Measurements from ENCODE around the gene SYT7.

The SYT7 gene

GRCh38 chr11:61589961-61590360 lies 9.1 kb upstream of the SYT7 start:
- no peak overlapping the region for H3K4me2 ChIP-seq (ENCODE audit: low read length)
- no peaks in the 10 kb centered on the region for H3K9me3 ChIP-seq (ENCODE audit: insufficient read depth, low read depth, low read length)
- H3K23ac ChIP-seq (ENCODE audit: low read length), result no peak overlapping the region

DNA sequence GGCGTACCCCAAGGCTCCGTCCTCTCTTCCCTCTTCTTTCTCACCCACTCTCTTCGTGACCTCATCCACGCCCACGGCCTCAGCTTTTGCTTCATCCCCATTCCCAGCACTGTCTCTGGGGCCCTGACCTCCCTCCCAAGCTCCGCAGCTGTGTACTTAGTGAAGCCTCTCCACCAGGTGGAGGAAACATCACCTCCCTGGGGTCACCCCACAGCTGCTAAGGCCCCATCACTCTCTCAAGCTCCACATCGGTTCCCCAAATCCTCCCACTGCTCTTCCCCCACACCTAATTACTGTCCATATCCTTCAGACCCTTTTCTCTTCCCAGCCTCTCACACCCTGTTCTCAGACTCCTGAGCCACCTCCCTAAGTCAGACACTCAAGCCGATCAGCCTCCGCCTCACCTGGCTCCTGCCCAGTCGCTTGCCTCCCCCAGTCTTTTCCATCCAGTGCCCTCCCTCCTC lies 7.9 kb upstream of the SYT7 start:
- no peak overlapping the region for H3K4ac ChIP-seq (ENCODE audit: low read depth, low read length)
- H4K8ac ChIP-seq (ENCODE audit: low read depth, low read length), result peak overlapping the region; percentile 40
- H2BK120ac ChIP-seq (ENCODE audit: insufficient read depth, low read length, poor library complexity), result peak overlapping the region; percentile 18
- H2AK5ac ChIP-seq (ENCODE audit: low read length), result peak overlapping the region; percentile 67
- no peak overlapping the region for H3K9ac ChIP-seq (ENCODE audit: low read length)
- peaks cover 28 to 35% of the 10 kb centered on the region in 2 experiments for H3K4me1 ChIP-seq (ENCODE audit: control insufficient read depth in 1 of 2, insufficient read depth in 2 of 2, low read length in 2 of 2)
- H3K27ac ChIP-seq (ENCODE audit: low read depth, low read length), result no peak overlapping the region
- H3K14ac ChIP-seq (ENCODE audit: low read length), result peak overlapping the region; percentile 12
- DNase-seq, result no peak
- no peaks in the 10 kb centered on the region for H3K9me3 ChIP-seq (ENCODE audit: insufficient read depth, low read depth, low read length)
- peak overlapping the region; percentile 16 for H4K91ac ChIP-seq (ENCODE audit: low read depth, low read length)
- WGBS (ENCODE audit: extremely low coverage, insufficient coverage, insufficient read length), result no CpG with 5 or more reads among the region's 10 CpGs
- H3K23ac ChIP-seq (ENCODE audit: low read length), result no peak overlapping the region
- H3K79me2 ChIP-seq (ENCODE audit: control insufficient read depth, insufficient read depth, low read length, poor library complexity), result peaks cover 5% of the 10 kb centered on the region
- H2BK12ac ChIP-seq (ENCODE audit: low read length), result peak overlapping the region; percentile 3
- no peaks in the 10 kb centered on the region for H3K36me3 ChIP-seq (ENCODE audit: control insufficient read depth in 1 of 2, insufficient read depth in 2 of 2, low read length in 2 of 2)
- H4K12ac ChIP-seq (ENCODE audit: low read depth, low read length), result no peak overlapping the region
- H3K79me1 ChIP-seq (ENCODE audit: low read length), result peaks cover 30% of the 10 kb centered on the region
- H3K27me3 ChIP-seq (ENCODE audit: insufficient read depth, low read length), result no peaks in the 10 kb centered on the region
- H2AFZ ChIP-seq (ENCODE audit: insufficient read depth, low read length, poor library complexity), result peak overlapping the region; percentile 48
- H3K4me3 ChIP-seq (ENCODE audit: low read depth, low read length), result no peak overlapping the region
- peak overlapping the region; percentile 67 for H3K4me2 ChIP-seq (ENCODE audit: low read length)
- H3K18ac ChIP-seq (ENCODE audit: low read length), result peak overlapping the region; percentile 56
- H2BK5ac ChIP-seq (ENCODE audit: low read depth, low read length, poor library complexity), result peak overlapping the region; percentile 35

More at GRCh38 chr11:61589961-61590360, 9.1 kb upstream of the SYT7 start:
- Histone ChIP-seq H3K27me3 (ENCODE audit: insufficient read depth, low read length) (no peaks in the 10 kb centered on the region), H3K4me1 (ENCODE audit: control insufficient read depth in 1 of 2, insufficient read depth in 2 of 2, low read length in 2 of 2) (peaks cover 30 to 42% of the 10 kb centered on the region in 2 experiments), H2AK5ac (ENCODE audit: low read length) (no peak overlapping the region), H3K79me2 (ENCODE audit: control insufficient read depth, insufficient read depth, low read length, poor library complexity) (peaks cover 5% of the 10 kb centered on the region), H3K36me3 (ENCODE audit: control insufficient read depth in 1 of 2, insufficient read depth in 2 of 2, low read length in 2 of 2) (no peaks in the 10 kb centered on the region), H2BK5ac (ENCODE audit: low read depth, low read length, poor library complexity) (no peak overlapping the region), H3K79me1 (ENCODE audit: low read length) (peaks cover 35% of the 10 kb centered on the region), H2BK12ac (ENCODE audit: low read length) (no peak overlapping the region), H2AFZ (ENCODE audit: insufficient read depth, low read length, poor library complexity) (no peak overlapping the region), H4K8ac (ENCODE audit: low read depth, low read length) (no peak overlapping the region), H3K18ac (ENCODE audit: low read length) (no peak overlapping the region), H3K14ac (ENCODE audit: low read length) (no peak overlapping the region), H3K4ac (ENCODE audit: low read depth, low read length) (no peak overlapping the region), H3K4me3 (ENCODE audit: low read depth, low read length) (no peak overlapping the region), H3K9ac (ENCODE audit: low read length) (no peak overlapping the region), H4K12ac (ENCODE audit: low read depth, low read length) (no peak overlapping the region), H2BK120ac (ENCODE audit: insufficient read depth, low read length, poor library complexity) (no peak overlapping the region), H4K91ac (ENCODE audit: low read depth, low read length) (no peak overlapping the region), H3K27ac (ENCODE audit: low read depth, low read length) (no peak overlapping the region)
- WGBS (ENCODE audit: extremely low coverage, insufficient coverage, insufficient read length), result no CpG with 5 or more reads among the region's 5 CpGs
- DNase-seq, result no peak

DNA sequence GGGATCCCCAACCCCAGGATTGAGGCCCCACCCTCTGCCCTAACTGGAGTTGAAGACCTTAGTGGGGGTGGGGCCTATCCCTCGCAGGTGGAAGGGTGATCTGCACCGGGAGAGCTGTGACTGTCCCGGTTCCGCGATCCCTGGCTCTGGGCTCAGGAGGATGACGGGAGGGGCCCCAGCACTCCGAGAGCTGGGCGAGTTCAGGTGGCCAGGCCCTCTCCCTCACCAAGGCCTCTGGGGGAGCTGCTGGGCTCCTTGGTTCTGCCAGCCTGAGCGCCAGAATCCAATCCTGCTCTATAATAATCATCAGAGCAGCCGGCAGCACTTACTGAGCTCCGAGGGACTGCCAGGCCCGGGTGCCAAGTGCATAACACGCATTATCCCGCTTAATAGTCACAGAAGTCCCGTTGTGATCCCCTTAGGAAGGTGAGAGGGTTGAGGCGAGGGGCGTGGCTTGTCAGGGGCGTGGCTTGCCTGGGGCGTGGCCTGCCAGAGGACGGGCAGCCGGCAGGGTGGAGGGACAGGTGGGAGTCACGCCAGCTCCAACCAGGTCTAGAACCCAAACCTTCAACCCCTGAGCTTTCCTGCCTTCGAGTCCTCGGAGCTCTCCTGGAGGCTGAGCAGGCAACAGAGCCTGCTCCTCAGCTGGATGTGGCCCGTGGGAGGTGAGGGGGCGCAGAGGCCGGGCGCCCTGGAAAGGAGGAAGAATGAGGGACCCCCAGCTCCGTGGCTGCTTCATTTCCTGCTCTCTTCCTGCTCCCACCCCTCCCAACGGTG lies 7.3 kb upstream of the SYT7 start:
- no peak overlapping the region for H3K9ac ChIP-seq (ENCODE audit: low read length)
- no CpG with 5 or more reads among the region's 30 CpGs for WGBS (ENCODE audit: extremely low coverage, insufficient coverage, insufficient read length)

DNA sequence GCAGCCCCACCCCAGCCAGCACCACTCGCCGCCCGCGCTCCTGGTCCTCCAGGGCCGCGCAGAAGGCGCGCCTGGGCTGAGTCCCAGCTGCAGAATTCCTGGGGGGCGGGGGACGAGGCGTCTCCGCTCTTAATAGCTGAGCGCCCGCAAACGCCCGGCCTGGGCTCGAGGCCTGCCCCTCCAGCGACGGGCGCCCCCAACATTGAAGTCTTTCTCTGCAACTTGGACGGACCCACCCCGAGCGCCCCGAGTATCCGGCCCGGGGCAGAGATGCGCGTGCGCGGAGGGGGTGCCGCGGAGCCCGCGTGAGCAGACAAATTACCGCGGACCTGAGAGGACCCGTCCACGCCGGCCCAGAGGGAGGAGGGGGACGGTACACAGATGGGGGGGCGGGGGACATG lies 6.7 kb upstream of the SYT7 start:
- H2BK12ac ChIP-seq (ENCODE audit: low read length), result peak overlapping the region; percentile 77
- peak overlapping the region; percentile 41 for H3K4me3 ChIP-seq (ENCODE audit: low read depth, low read length)
- H4K8ac ChIP-seq (ENCODE audit: low read depth, low read length), result peak overlapping the region; percentile 81
- H4K91ac ChIP-seq (ENCODE audit: low read depth, low read length), result peak overlapping the region; percentile 99
- H3K36me3 ChIP-seq (ENCODE audit: control insufficient read depth in 1 of 2, insufficient read depth in 2 of 2, low read length in 2 of 2), result no peaks in the 10 kb centered on the region
- DNase-seq, result no peak
- H3K27ac ChIP-seq (ENCODE audit: low read depth, low read length), result peak overlapping the region; percentile 86
- no peak overlapping the region for H3K23ac ChIP-seq (ENCODE audit: low read length)
- no CpG with 5 or more reads among the region's 41 CpGs for WGBS (ENCODE audit: extremely low coverage, insufficient coverage, insufficient read length)
- peak overlapping the region; percentile 86 for H2BK5ac ChIP-seq (ENCODE audit: low read depth, low read length, poor library complexity)
- peak overlapping the region; percentile 97 for H3K18ac ChIP-seq (ENCODE audit: low read length)
- H3K79me1 ChIP-seq (ENCODE audit: low read length), result peaks cover 30% of the 10 kb centered on the region
- H3K4me1 ChIP-seq (ENCODE audit: control insufficient read depth in 1 of 2, insufficient read depth in 2 of 2, low read length in 2 of 2), result peaks cover 28 to 37% of the 10 kb centered on the region in 2 experiments
- no peak overlapping the region for H3K9ac ChIP-seq (ENCODE audit: low read length)
- H3K27me3 ChIP-seq (ENCODE audit: insufficient read depth, low read length), result no peaks in the 10 kb centered on the region
- peak overlapping the region; percentile 19 for H4K12ac ChIP-seq (ENCODE audit: low read depth, low read length)
- H3K4me2 ChIP-seq (ENCODE audit: low read length), result peak overlapping the region; percentile 67
- peak overlapping the region; percentile 46 for H2AK5ac ChIP-seq (ENCODE audit: low read length)
- peak overlapping the region; percentile 40 for H2AFZ ChIP-seq (ENCODE audit: insufficient read depth, low read length, poor library complexity)
- H3K14ac ChIP-seq (ENCODE audit: low read length), result peak overlapping the region; percentile 78
- peaks cover 5% of the 10 kb centered on the region for H3K79me2 ChIP-seq (ENCODE audit: control insufficient read depth, insufficient read depth, low read length, poor library complexity)
- H3K9me3 ChIP-seq (ENCODE audit: insufficient read depth, low read depth, low read length), result no peaks in the 10 kb centered on the region
- H2BK120ac ChIP-seq (ENCODE audit: insufficient read depth, low read length, poor library complexity), result peak overlapping the region; percentile 82
- peak overlapping the region; percentile 41 for H3K4ac ChIP-seq (ENCODE audit: low read depth, low read length)

More for the DNA sequence above, 7.3 kb upstream of the SYT7 start:
- peak overlapping the region; percentile 35 for H2BK5ac ChIP-seq (ENCODE audit: low read depth, low read length, poor library complexity)
- H3K27ac ChIP-seq (ENCODE audit: low read depth, low read length), result peak overlapping the region; percentile 86
- H3K79me2 ChIP-seq (ENCODE audit: control insufficient read depth, insufficient read depth, low read length, poor library complexity), result peaks cover 5% of the 10 kb centered on the region
- H3K4ac ChIP-seq (ENCODE audit: low read depth, low read length), result peak overlapping the region; percentile 38
- peaks cover 30% of the 10 kb centered on the region for H3K79me1 ChIP-seq (ENCODE audit: low read length)
- peak overlapping the region; percentile 60 for H3K18ac ChIP-seq (ENCODE audit: low read length)
- H2AK5ac ChIP-seq (ENCODE audit: low read length), result peak overlapping the region; percentile 67
- H3K14ac ChIP-seq (ENCODE audit: low read length), result peak overlapping the region; percentile 66
- H3K4me1 ChIP-seq (ENCODE audit: control insufficient read depth in 1 of 2, insufficient read depth in 2 of 2, low read length in 2 of 2), result peaks cover 28 to 37% of the 10 kb centered on the region in 2 experiments
- H4K8ac ChIP-seq (ENCODE audit: low read depth, low read length), result peak overlapping the region; percentile 81
- H3K9me3 ChIP-seq (ENCODE audit: insufficient read depth, low read depth, low read length), result no peaks in the 10 kb centered on the region
- no peaks in the 10 kb centered on the region for H3K36me3 ChIP-seq (ENCODE audit: control insufficient read depth in 1 of 2, insufficient read depth in 2 of 2, low read length in 2 of 2)
- peak overlapping the region; percentile 20 for H2BK120ac ChIP-seq (ENCODE audit: insufficient read depth, low read length, poor library complexity)
- H4K12ac ChIP-seq (ENCODE audit: low read depth, low read length), result peak overlapping the region; percentile 21
- peak overlapping the region; percentile 47 for H2BK12ac ChIP-seq (ENCODE audit: low read length)
- no peak overlapping the region for H3K23ac ChIP-seq (ENCODE audit: low read length)
- peak overlapping the region; percentile 41 for H3K4me3 ChIP-seq (ENCODE audit: low read depth, low read length)
- H2AFZ ChIP-seq (ENCODE audit: insufficient read depth, low read length, poor library complexity), result peak overlapping the region; percentile 90
- H3K27me3 ChIP-seq (ENCODE audit: insufficient read depth, low read length), result no peaks in the 10 kb centered on the region
- peak overlapping the region; percentile 67 for H3K4me2 ChIP-seq (ENCODE audit: low read length)
- DNase-seq, result peak in 1 of 2 donors; percentile 58
- peak overlapping the region; percentile 99 for H4K91ac ChIP-seq (ENCODE audit: low read depth, low read length)

Measured in trophoblast cell (in vitro differentiated cells and primary cell).